HG03457 (cell line): ENCODE results near the gene ILDR1.
A peak's percentile ranks its signal among the peaks of the same experiment; 100 is the strongest.

Experiments used
- ATAC-seq: cut with Tn5 transposase; IDR thresholded peaks from one replicate; pipeline ENCODE4 v1.9.1; 2021; ENCODE audit warnings: moderate number of reproducible peaks; ENCODE audit not compliant: unreplicated experiment

The ILDR1 gene

GRCh38 chr3:121995161-121996137 lies 26.6 kb downstream of the ILDR1 start:
- ATAC-seq: no peak

- ATAC-seq: no peak
Observed at GRCh38 chr3:121994551-121994950, 27.5 kb downstream of the ILDR1 start.

- peak; percentile 38 for ATAC-seq
Observed at GRCh38 chr3:121992601-121993560, 29.2 kb downstream of the ILDR1 start.

GRCh38 chr3:121989943-121990342 lies 32.1 kb downstream of the ILDR1 start:
- no peak for ATAC-seq

DNA sequence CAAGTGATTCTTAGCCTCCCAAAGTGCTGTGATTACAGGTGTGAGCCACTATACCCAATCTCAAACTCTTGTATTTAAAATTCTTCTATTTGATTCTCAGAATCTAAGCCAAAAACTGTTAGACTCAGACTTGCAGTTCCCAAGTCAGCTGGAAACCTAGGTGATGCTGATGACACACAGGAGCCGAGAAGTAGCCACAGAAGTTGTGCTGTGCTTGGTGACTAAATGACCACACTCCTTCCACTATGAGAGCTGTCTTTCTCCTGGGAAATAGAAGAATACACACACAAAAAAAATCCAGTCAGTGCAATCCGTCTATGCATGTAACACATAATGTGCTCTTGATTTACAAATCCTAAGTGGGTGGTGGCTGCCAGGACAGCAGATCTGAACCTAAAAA lies 33.9 kb downstream of the ILDR1 start:
- no peak for ATAC-seq

DNA sequence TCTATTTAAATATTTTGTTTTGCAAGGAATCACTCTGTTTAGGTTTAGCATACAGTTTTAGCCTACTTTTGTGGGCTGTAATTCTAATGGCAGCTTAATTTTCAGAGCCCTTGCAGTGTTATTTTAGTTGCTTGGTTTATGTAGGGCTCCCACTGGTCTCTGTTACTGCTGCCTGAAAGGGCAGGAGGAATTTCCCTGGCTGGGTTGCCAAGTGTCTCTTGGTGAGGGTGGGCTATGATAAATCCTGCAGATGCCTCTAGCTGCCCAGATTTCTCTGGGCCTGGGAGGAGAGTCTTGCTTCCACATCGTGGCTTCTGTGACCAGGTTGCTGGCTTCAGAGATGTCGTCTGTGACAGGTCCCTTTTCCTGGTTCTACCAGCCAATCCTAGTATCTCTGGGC lies 36.2 kb downstream of the ILDR1 start:
- no peak for ATAC-seq

DNA sequence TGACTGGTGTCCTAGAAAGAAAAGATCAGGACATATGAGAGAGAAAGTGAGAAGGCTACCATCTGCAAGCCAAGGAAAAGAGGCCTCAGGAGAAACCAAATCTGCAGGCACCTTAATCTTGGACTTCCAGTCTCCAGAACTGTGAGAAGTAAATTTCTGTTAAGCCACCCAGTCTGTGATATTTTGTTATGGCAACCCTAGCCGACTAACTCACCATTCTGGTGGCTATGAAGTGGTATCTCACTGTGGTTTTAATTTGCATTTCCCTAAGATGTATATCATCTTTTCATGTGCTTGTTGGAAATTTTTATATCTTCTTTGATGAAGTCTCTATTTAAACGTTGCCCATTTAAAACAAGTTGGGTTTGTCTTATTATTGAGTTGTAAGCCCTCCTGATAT lies 40.6 kb downstream of the ILDR1 start:
- ATAC-seq: no peak

DNA sequence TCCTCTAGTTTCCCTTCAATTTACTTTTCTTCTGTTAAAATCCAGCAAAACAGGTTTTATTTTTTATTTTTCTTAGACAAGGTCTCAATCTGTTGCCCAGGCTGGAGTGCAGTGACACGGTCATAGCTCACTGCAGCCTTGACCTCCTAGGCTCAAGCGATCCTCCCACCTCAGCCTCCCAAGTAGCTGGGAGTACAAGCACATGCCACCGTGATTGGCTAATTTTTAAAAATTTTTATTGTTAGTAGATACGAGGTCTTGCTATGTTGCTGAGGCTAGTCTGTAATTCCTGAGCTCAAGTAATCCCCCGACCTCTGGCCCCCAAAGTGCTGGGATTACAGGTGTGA lies 41.6 kb downstream of the ILDR1 start:
- no peak for ATAC-seq

- ATAC-seq: no peak
Observed at GRCh38 chr3:121979734-121980449, 42.2 kb downstream of the ILDR1 start.

- no peak for ATAC-seq
Observed at GRCh38 chr3:121979246-121979645, 42.8 kb downstream of the ILDR1 start.

DNA sequence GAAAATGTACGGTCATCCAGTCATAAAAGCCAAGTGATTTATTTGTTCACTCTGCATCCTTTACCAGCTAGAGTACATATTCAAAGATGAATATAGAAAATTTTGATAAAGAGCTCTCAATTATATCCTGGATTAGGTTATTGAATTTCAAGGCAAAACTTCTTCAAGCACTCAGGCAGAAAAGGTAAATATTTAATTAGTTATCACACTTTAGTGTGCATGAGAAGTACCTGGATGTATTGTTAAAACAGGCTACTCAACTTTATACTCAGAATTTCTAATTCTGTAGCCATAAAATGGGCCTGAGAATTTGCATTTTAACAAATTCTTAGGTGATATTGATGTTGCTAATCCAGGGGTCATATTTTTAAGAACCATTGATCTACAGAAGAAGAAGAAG lies 45.3 kb downstream of the ILDR1 start:
- ATAC-seq: no peak

DNA sequence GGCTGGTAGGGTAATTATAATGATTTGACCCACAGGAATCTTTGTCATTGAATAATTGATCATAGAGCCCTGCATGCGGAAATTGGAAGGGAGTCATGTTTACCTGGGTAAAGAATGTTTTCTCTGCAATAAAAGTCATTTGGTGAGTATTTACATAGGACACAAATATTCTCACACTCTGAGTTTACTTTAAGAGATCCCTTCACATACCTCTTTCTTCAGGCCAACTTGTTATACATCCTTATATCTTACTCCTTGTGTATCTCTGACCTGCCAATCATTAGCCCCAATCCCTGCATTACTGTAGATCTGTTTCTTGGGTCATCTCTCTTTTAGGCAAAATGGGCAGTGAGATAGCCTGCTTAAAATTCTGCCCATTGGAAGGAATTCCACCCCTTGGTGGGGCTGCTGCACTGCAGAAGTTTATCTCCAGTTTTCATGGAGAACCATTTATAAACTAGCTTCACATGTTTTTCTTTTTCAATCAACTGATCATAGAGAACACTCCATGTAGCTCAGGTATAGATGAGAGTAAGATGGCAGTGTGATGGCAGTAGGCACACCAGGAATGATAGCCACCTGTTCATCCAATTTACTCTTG lies 46.2 kb downstream of the ILDR1 start:
- no peak for ATAC-seq

GRCh38 chr3:121974601-121975111 lies 47.4 kb downstream of the ILDR1 start:
- ATAC-seq: no peak

DNA sequence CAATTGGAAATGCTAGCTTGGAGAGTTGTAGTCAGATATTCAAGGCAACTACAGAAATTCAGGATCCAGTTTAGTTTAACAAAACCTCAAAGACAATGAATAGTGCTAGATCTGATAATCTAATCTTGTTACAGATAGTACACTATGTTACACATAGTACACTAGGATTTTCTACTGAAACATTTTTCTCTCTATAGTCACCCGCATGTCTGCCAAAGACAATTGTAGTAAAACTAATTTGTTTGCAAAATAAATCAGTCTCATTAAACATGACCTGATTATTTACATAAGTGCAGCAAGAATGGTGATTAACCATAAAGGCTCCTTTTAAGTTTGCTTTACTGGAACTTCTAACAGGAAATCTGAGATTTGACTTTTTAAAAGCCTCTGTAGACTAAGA lies 52.0 kb downstream of the ILDR1 start:
- ATAC-seq: no peak

GRCh38 chr3:121969631-121970030 lies 52.4 kb downstream of the ILDR1 start:
- ATAC-seq: no peak

DNA sequence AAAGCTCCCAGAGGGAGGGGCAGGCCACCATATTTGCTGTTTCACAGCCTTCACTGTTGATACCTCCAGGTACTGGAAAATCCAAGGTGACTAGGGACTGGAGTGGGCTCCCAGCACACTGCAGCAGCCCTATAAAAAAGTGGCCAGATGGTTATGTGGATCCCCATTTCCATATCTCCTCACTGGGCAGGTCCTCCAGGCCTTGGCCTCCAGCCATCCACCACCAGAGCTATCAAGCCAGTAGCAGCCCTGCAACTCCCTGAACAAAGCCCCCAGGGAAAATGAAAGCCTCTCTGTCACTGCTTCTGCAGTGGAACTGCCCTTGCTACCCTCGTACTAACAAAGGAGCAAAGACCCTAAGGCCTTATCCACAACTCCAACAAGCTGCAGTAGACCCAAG lies 58.4 kb downstream of the ILDR1 start:
- no peak for ATAC-seq

DNA sequence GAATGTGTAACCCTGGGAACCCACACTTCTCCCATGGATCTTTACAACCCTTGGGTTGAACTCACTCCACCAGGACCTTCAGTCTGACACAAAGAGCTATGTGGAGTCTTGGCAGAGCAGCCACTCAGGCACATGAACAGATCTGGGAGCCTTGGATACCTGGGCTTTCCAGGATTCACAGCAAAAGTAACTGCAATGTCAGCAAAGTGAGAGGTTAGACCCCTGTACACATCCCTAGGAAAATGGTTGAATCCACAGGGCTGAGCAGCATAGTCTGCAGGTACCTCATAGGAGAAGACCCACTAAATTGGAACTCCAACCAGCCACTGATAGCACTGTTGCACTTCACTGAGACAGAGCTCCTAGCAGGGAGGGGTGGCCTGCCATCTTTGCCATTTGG lies 59.6 kb downstream of the ILDR1 start:
- ATAC-seq: no peak

- no peak for ATAC-seq
Observed at GRCh38 chr3:121961283-121961682, 60.8 kb downstream of the ILDR1 start.

GRCh38 chr3:121958801-121959200 lies 63.2 kb downstream of the ILDR1 start:
- ATAC-seq: no peak

DNA sequence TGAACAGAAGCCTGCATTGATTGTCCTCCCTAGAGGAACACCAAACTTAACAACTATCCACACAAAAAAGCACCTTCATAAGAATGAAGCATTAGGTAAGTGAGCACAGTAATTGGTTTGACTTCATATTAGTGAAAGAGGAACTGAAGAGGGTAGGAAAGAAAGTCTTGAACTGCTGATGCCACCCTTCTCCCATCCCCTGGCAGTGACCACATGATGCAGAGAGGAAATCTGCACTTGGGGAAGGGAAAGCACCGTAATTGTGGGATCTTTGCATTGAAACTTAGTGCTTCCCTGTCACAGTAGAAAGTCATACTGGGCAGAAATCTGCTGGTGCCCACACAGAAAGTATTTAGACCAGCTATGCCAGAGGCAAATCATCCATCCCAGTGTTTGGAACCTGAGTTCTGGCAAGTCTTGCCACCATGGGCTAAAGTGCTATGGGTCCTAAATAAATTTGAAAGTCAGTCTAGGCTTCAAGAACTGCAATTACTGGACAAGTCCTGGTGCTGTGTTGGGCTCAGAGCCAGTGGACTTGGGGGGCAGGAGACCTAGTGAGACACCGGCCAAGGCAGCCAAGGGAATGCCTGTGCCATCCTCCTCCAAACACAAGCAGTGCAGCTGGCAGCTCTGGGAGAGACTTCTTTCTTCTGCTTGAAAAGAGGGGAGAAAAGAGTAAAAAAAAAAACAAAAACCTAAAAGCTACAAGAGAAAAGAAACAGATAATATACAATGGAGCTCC lies 64.2 kb downstream of the ILDR1 start:
- ATAC-seq: no peak
